Measurements from ENCODE around the gene PHF20.
A peak's percentile ranks its signal among the peaks of the same experiment; 100 is the strongest.
"Not testable (repeated sequence)": the region's sequence is repeated elsewhere in the genome, so short reads cannot be mapped to it uniquely, and the experiment has no call there.

The PHF20 gene

GRCh38 chr20:35984382-35984781 lies 212.6 kb downstream of the PHF20 start:
- in situ Hi-C loops (cut with HindIII; ENCODE audit: low pct_unique_long_range_greater_than_20kb, low sequenced_read_pairs), result no loop called here
- DNase-seq (ENCODE audit: low read depth in 1 of 2, low spot score in 1 of 2), result no peak
- TF ChIP-seq JUND (IDR thresholded peaks at IDR 0.05; ENCODE audit: low read depth), result no peak

- no peak for TF ChIP-seq JUND (IDR thresholded peaks at IDR 0.05; ENCODE audit: low read depth)
- in situ Hi-C loops (cut with HindIII; ENCODE audit: low pct_unique_long_range_greater_than_20kb, low sequenced_read_pairs), result no loop called here
- no peak for DNase-seq (ENCODE audit: low read depth in 1 of 2, low spot score in 1 of 2)
Measured at GRCh38 chr20:35985806-35986205, 214.0 kb downstream of the PHF20 start.

GRCh38 chr20:35988910-35989463 lies 217.2 kb downstream of the PHF20 start:
- in situ Hi-C loops (cut with HindIII; ENCODE audit: low pct_unique_long_range_greater_than_20kb, low sequenced_read_pairs), result no loop called here
- no peak for TF ChIP-seq JUND (IDR thresholded peaks at IDR 0.05; ENCODE audit: low read depth)
- DNase-seq (ENCODE audit: low read depth in 1 of 2, low spot score in 1 of 2), result no peak

- in situ Hi-C loops (cut with HindIII; ENCODE audit: low pct_unique_long_range_greater_than_20kb, low sequenced_read_pairs), result no loop called here
- TF ChIP-seq JUND (IDR thresholded peaks at IDR 0.05; ENCODE audit: low read depth), result no peak
- peak; percentile 62 to 67 for DNase-seq (ENCODE audit: low read depth in 1 of 2, low spot score in 1 of 2)
Measured at GRCh38 chr20:35991142-35991771, 219.4 kb downstream of the PHF20 start.

GRCh38 chr20:35992713-35993335 lies 221.0 kb downstream of the PHF20 start:
- peak; percentile 79 to 81 for DNase-seq (ENCODE audit: low read depth in 1 of 2, low spot score in 1 of 2)
- no peak for TF ChIP-seq JUND (IDR thresholded peaks at IDR 0.05; ENCODE audit: low read depth)
- in situ Hi-C loops (cut with HindIII; ENCODE audit: low pct_unique_long_range_greater_than_20kb, low sequenced_read_pairs), result no loop called here

- peak; percentile 73 to 88 for DNase-seq (ENCODE audit: low read depth in 1 of 2, low spot score in 1 of 2)
- in situ Hi-C loops (cut with HindIII; ENCODE audit: low pct_unique_long_range_greater_than_20kb, low sequenced_read_pairs), result no loop called here
- TF ChIP-seq JUND (IDR thresholded peaks at IDR 0.05; ENCODE audit: low read depth), result no peak
Measured at GRCh38 chr20:35994994-35995453, 223.2 kb downstream of the PHF20 start.

GRCh38 chr20:35996492-35996891 lies 224.7 kb downstream of the PHF20 start:
- in situ Hi-C loops (cut with HindIII; ENCODE audit: low pct_unique_long_range_greater_than_20kb, low sequenced_read_pairs); DNase-seq (ENCODE audit: low read depth in 1 of 2, low spot score in 1 of 2): not testable (repeated sequence)
